H1 (cell line): ENCODE results near the gene FCMR. TPM values are rescaled to one million over a fixed set of nuclear protein-coding genes. Genes with fewer than 3 reads are reported as not detected.

Experiments used
- CTCF ChIA-PET: fragments of 300-600 bp; sonication (Branson Sonifier 250); formaldehyde crosslinking; loops from one replicate; lab custom pipeline; 2021; ENCODE audit not compliant: partially characterized antibody; lab: Charles Lee
- POLR2A ChIA-PET: fragments of 300-600 bp; sonication (Branson Sonifier 250); formaldehyde crosslinking; loops from one replicate; lab custom pipeline; 2021; ENCODE audit warnings: inconsistent platforms; ENCODE audit not compliant: partially characterized antibody; lab: Charles Lee
- DNase-seq, 2 experiments: peaks; one replicate each; pipeline versions ENCODE4 v3.0.0 to v3.0.0-alpha.2; 2010 to 2022; ENCODE audit warnings: low spot score in 2 of 2, low read depth in 1 of 2, mixed read lengths in 1 of 2
- FAIRE-seq: peaks from 2 replicates; lab custom pipeline; 2011; peaks lifted over from hg19 to GRCh38; lab: Jason Lieb, UNC
- H2AFZ ChIP-seq: 2 replicates; pipeline ENCODE4 v1.8.1; 2012; ENCODE audit warnings: low read length, inconsistent platforms
- H2AK5ac ChIP-seq: 2 replicates; pipeline ENCODE4 v1.6.1; 2013; ENCODE audit warnings: low read depth, low read length
- H2BK120ac ChIP-seq: replicated peaks from 2 replicates; pipeline ENCODE3; 2013; ENCODE audit warnings: low read depth, low read length, inconsistent platforms
- H2BK12ac ChIP-seq: 2 replicates; pipeline ENCODE4 v1.6.1; 2013; ENCODE audit warnings: low read depth, low read length
- H2BK15ac ChIP-seq: 2 replicates; pipeline ENCODE4 v1.6.1; 2013; ENCODE audit warnings: low read length
- H2BK20ac ChIP-seq: 2 replicates; pipeline ENCODE4 v1.6.1; 2013; ENCODE audit warnings: low read length
- H2BK5ac ChIP-seq: 2 replicates; pipeline ENCODE4 v1.6.1; 2013; ENCODE audit warnings: low read depth, low read length
- H3K14ac ChIP-seq: 2 replicates; pipeline ENCODE4 v1.6.1; 2013; ENCODE audit warnings: inconsistent platforms; ENCODE audit not compliant: insufficient read length
- H3K18ac ChIP-seq: 2 replicates; pipeline ENCODE4 v1.6.1; 2013; ENCODE audit warnings: low read length; ENCODE audit errors: extremely low read depth
- H3K23ac ChIP-seq: 2 replicates; pipeline ENCODE4 v1.6.1; 2013; ENCODE audit warnings: inconsistent platforms; ENCODE audit not compliant: insufficient read length
- H3K23me2 ChIP-seq: 2 replicates; pipeline ENCODE4 v1.6.1; 2013; ENCODE audit warnings: low read depth, low read length
- H3K27ac ChIP-seq: 2 replicates; pipeline ENCODE4 v1.6.1; 2011; ENCODE audit warnings: low read depth, low read length, inconsistent platforms
- H3K27me3 ChIP-seq, 4 experiments: replicated peaks in 1 of 4; 1 replicate in 1 of 4; 2 replicates in 3 of 4; pipeline versions ENCODE4 v1.6.1 to v1.8.1; 2011 to 2013; ENCODE audit warnings: low read length in 3 of 4, mild to moderate bottlenecking in 3 of 4, inconsistent platforms in 2 of 4, mixed read lengths in 2 of 4, moderate library complexity in 1 of 4; ENCODE audit not compliant: control insufficient read depth in 3 of 4, insufficient read depth in 3 of 4; ENCODE audit errors: extremely low read depth in 1 of 4
- H3K36me3 ChIP-seq, 4 experiments: 2 replicates each; pipeline versions ENCODE4 v1.6.1 to v1.8.1; 2011 to 2013; ENCODE audit warnings: mild to moderate bottlenecking in 4 of 4, low read length in 3 of 4, moderate library complexity in 2 of 4, control low read depth in 1 of 4, inconsistent platforms in 1 of 4; ENCODE audit not compliant: insufficient read depth in 4 of 4, control insufficient read depth in 2 of 4
- H3K4ac ChIP-seq: replicated peaks from 2 replicates; pipeline ENCODE3; 2013; ENCODE audit warnings: low read length, low read depth, mixed read lengths, inconsistent platforms; ENCODE audit not compliant: insufficient read length
- H3K4me1 ChIP-seq, 4 experiments: replicated peaks in 1 of 4; 1 replicate in 1 of 4; 2 replicates in 3 of 4; pipeline versions ENCODE4 v1.6.1 to v1.8.1; 2011 to 2013; ENCODE audit warnings: low read length in 3 of 4, inconsistent platforms in 2 of 4, mixed read lengths in 1 of 4; ENCODE audit not compliant: insufficient read depth in 4 of 4, control insufficient read depth in 3 of 4
- H3K4me2 ChIP-seq, 2 experiments: 2 replicates each; pipeline versions ENCODE4 v1.6.1 to v1.8.1; 2011 to 2013; ENCODE audit warnings: low read depth in 2 of 2, low read length in 2 of 2, control low read depth in 1 of 2, inconsistent platforms in 1 of 2, mild to moderate bottlenecking in 1 of 2; ENCODE audit not compliant: insufficient read depth in 1 of 2
- H3K4me3 ChIP-seq, 4 experiments: fragments of 200-600, 300-600 bp in 1 of 4; sonication (generic), shearing (Covaris generic), sonication (Bioruptor Twin) in 1 of 4; 2 replicates each; pipeline versions ENCODE4 v1.5.1 to v1.8.1; 2011 to 2016; ENCODE audit warnings: low read length in 4 of 4, low read depth in 3 of 4, control low read depth in 2 of 4, inconsistent platforms in 2 of 4, mild to moderate bottlenecking in 2 of 4, mixed read lengths in 1 of 4, moderate library complexity in 1 of 4; ENCODE audit not compliant: insufficient read depth in 2 of 4; ENCODE audit errors: extremely low read depth in 1 of 4
- H3K56ac ChIP-seq: replicated peaks from 2 replicates; pipeline ENCODE3; 2013; ENCODE audit warnings: low read depth, mild to moderate bottlenecking, mixed read lengths, low read length, inconsistent platforms; ENCODE audit not compliant: insufficient read length
- H3K79me1 ChIP-seq: 2 replicates; pipeline ENCODE4 v1.6.1; 2013; ENCODE audit warnings: low read depth, low read length, control low read depth
- H3K79me2 ChIP-seq, 2 experiments: 2 replicates each; pipeline versions ENCODE4 v1.6.1 to v1.8.1; 2012 to 2013; ENCODE audit warnings: low read length in 2 of 2, mild to moderate bottlenecking in 2 of 2, inconsistent platforms in 1 of 2; ENCODE audit not compliant: insufficient read depth in 2 of 2, control insufficient read depth in 1 of 2
- H3K9ac ChIP-seq, 4 experiments: replicated peaks in 1 of 4; 1 replicate in 1 of 4; 2 replicates in 3 of 4; pipeline versions ENCODE4 v1.6.1 to v1.8.1; 2011 to 2013; ENCODE audit warnings: low read depth in 3 of 4, low read length in 3 of 4, control low read depth in 2 of 4, mild to moderate bottlenecking in 2 of 4, moderate library complexity in 2 of 4, inconsistent platforms in 1 of 4; ENCODE audit errors: extremely low read depth in 1 of 4
- H3K9me3 ChIP-seq, 2 experiments: 2 replicates each; pipeline versions ENCODE4 v1.6.1 to v1.8.1; 2012 to 2013; ENCODE audit warnings: mild to moderate bottlenecking in 2 of 2, moderate library complexity in 2 of 2, control low read depth in 1 of 2, inconsistent platforms in 1 of 2, low read depth in 1 of 2, low read length in 1 of 2, mixed read lengths in 1 of 2; ENCODE audit not compliant: insufficient read depth in 2 of 2
- H4K20me1 ChIP-seq, 2 experiments: replicated peaks in 1 of 2; 2 replicates each; pipeline versions ENCODE3 to v1.8.1; 2011 to 2013; ENCODE audit warnings: inconsistent platforms in 2 of 2, low read length in 2 of 2, mild to moderate bottlenecking in 1 of 2; ENCODE audit not compliant: insufficient read depth in 2 of 2, control insufficient read depth in 1 of 2
- H4K5ac ChIP-seq: 2 replicates; pipeline ENCODE4 v1.6.1; 2013; ENCODE audit warnings: low read length, low read depth, mixed read lengths, inconsistent platforms; ENCODE audit not compliant: insufficient read length
- H4K8ac ChIP-seq: 2 replicates; pipeline ENCODE4 v1.8.0; 2013; ENCODE audit warnings: mild to moderate bottlenecking, moderate library complexity, low read length, inconsistent platforms; ENCODE audit not compliant: insufficient read depth; ENCODE audit errors: extremely low read depth
- H4K91ac ChIP-seq: replicated peaks from 2 replicates; pipeline ENCODE3; 2013; ENCODE audit warnings: low read length, mixed read lengths, inconsistent platforms; ENCODE audit not compliant: insufficient read length
- GABPA ChIP-seq: IDR thresholded peaks from 2 replicates; pipeline ENCODE4 v1.6.1; 2011; ENCODE audit warnings: mild to moderate bottlenecking, low read length, moderate library complexity, borderline replicate concordance; ENCODE audit not compliant: insufficient read depth
- GTF2F1 ChIP-seq: IDR thresholded peaks from 2 replicates; pipeline ENCODE4 v1.6.1; 2012; ENCODE audit warnings: low read depth, low read length, improper control_type of control experiment, borderline replicate concordance
- JUND ChIP-seq: IDR thresholded peaks from 2 replicates; pipeline ENCODE4 v1.6.1; 2011; ENCODE audit warnings: mild to moderate bottlenecking, improper control_type of control experiment, low read length
- NRF1 ChIP-seq: IDR thresholded peaks from 2 replicates; pipeline ENCODE4 v1.6.1; 2011; ENCODE audit warnings: mild to moderate bottlenecking, low read depth, low read length, improper control_type of control experiment
- WGBS, 2 experiments: shearing (Covaris generic) in 1 of 2; methylation state at CpG; one replicate each; pipeline versions ENCODE4 v1.1.6 to v1.1.7; 2013 to 2015; ENCODE audit warnings: low lambda C conversion rate in 2 of 2, mixed read lengths in 2 of 2, inconsistent platforms in 1 of 2, low coverage in 1 of 2, missing lambda C conversion rate in 1 of 2; ENCODE audit not compliant: insufficient replicate concordance in 2 of 2, insufficient coverage in 1 of 2, insufficient read length in 1 of 2; ENCODE audit errors: extremely low coverage in 1 of 2, missing lambda C conversion rate in 1 of 2; 5-methylcytosine and 5-hydroxymethylcytosine counted together
- polyA plus RNA-seq, 7 experiments: library from polyadenylated mRNA; depleted of rRNA in 3 of 7; stranded (reverse) in 5 of 7; unstranded in 2 of 7; fragments of >200 nt in 5 of 7; fragments of 200-250 nt in 2 of 7; gene quantifications; 1 replicate in 5 of 7; 2 replicates in 1 of 7; 4 replicates in 1 of 7; pipeline versions ENCODE4 v1.2.1 to v1.2.3, GENCODE V29; 2011 to 2013; ENCODE audit warnings: missing spikeins in 2 of 7, mixed read lengths in 2 of 7
- total RNA-seq: library from RNA; stranded (reverse); fragmentation: NEBNext Ultra II Directional; extraction: Animal tissue kit (Norgen Biotek cat#: 25700); gene quantifications from 2 replicates; pipeline ENCODE4 v1.2.1, GENCODE V29; 2021
- TF ChIP-seq, protein P1 (sequence below): IDR thresholded peaks from 2 replicates; pipeline ENCODE4 v1.6.1; 2011; ENCODE audit warnings: low read length, improper control_type of control experiment

Gene FCMR
- total and polyA plus RNA-seq, 2 of the 8 experiments (the other 6 are each of a cell fraction or from before 2014, with no cell fraction given) = 0.53 TPM; not detected in 1

DNA sequence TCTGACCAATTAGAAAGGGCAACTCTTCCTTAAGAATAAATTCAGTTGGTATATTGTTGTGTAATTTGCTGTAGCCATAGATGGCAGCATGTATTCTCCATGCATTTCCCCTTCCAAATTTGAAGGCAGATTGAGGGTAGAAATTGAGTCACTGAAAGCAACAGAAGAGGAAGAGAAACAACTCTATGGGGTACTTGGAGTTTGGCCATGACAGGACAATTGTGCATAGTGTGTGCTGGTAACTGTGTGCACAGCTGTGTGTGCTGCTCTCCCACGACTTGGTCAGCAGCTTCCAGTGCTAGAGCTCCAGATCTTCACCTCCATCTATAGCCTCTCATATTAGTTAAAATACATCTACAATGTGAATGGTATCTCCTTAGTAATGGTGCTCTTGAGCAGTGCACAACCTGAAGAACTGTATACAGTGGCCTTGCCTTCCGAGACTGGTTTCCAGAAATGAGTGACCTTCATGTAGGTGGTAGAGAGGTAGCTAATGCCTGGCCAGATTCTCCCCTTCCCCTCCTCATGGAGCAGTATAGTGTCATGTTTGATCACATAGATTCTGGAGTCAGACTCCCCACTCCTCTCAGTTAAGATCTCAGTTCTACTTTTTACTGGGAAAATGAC is 49.4 kb upstream of the FCMR start:
- TF ChIP-seq GABPA = no peak
- TF ChIP-seq GTF2F1 = no peak
- TF ChIP-seq, protein P1, sequence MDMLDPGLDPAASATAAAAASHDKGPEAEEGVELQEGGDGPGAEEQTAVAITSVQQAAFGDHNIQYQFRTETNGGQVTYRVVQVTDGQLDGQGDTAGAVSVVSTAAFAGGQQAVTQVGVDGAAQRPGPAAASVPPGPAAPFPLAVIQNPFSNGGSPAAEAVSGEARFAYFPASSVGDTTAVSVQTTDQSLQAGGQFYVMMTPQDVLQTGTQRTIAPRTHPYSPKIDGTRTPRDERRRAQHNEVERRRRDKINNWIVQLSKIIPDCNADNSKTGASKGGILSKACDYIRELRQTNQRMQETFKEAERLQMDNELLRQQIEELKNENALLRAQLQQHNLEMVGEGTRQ = no peak
- no peak for TF ChIP-seq JUND
- TF ChIP-seq NRF1 = no peak
- TF ChIP-seq, all 59 proteins: peak for 0
- WGBS, 2 experiments = 89% methylated on average over 2 of the region's 2 CpGs; no CpG with 5 or more reads in 1 of the 2 experiments
- Histone ChIP-seq H3K18ac (no peak overlapping the region), H2BK15ac (no peak overlapping the region), H4K8ac (no peak overlapping the region), H4K5ac (no peak overlapping the region), H3K9ac (no peak overlapping the region), H2AFZ (no peak overlapping the region), H3K79me1 (no peaks in the 10 kb centered on the region), H2BK5ac (no peak overlapping the region), H3K9me3 (no peaks in the 10 kb centered on the region), H3K4me2 (no peak overlapping the region), H2AK5ac (no peak overlapping the region), H3K4me3 (no peak overlapping the region), H3K23ac (no peak overlapping the region), H3K4ac (no peak overlapping the region), H3K14ac (no peak overlapping the region), H4K91ac (no peak overlapping the region), H2BK120ac (no peak overlapping the region), H3K4me1 (no peaks in the 10 kb centered on the region), H3K79me2 (no peaks in the 10 kb centered on the region), H3K27me3 (no peaks in the 10 kb centered on the region), H3K23me2 (no peaks in the 10 kb centered on the region), H3K56ac (no peak overlapping the region), H3K27ac (no peak overlapping the region), H4K20me1 (no peaks in the 10 kb centered on the region), H2BK12ac (no peak overlapping the region), H2BK20ac (no peak overlapping the region), H3K36me3 (no peaks in the 10 kb centered on the region)
- no peak for DNase-seq
- CTCF ChIA-PET = interaction anchor here (0.7 to 6.3 kb wide), 10 partner anchors 10 to 246 kb away, joined by 3 to 81 read pairs (median 4); partner anchors contain the start of gene IL20
- POLR2A ChIA-PET = no interaction called here
- no peak for FAIRE-seq
